ENCODE results near the gene CNN3. TPM values are rescaled to one million over a fixed set of nuclear protein-coding genes. Genes with fewer than 3 reads are reported as not detected.

CNN3 gene
- total and polyA plus RNA-seq, 2 of the 4 experiments (the other 2 are of a cell fraction): 249 to 552 TPM

- DNase-seq: no peak
- in situ Hi-C loops (cut with MboI; ENCODE audit: low sequenced_read_pairs): no loop called here
- no peaks in the 10 kb centered on the region for H3K27me3 ChIP-seq (ENCODE audit: control insufficient read depth, insufficient read depth, low read length)
- no peak overlapping the region for H2BK15ac ChIP-seq (ENCODE audit: low read depth, low read length)
- ChIA-PET CTCF (no interaction called here), POLR2A (ENCODE audit: unreplicated experiment) (no interaction called here)
- no peak overlapping the region for H2AK5ac ChIP-seq (ENCODE audit: low read depth, low read length)
- no peak overlapping the region for H3K9ac ChIP-seq (ENCODE audit: low read depth, low read length)
- no peak overlapping the region for H3K4me2 ChIP-seq (ENCODE audit: low read depth, low read length)
- no peak for ATAC-seq (ENCODE audit: low read depth)
- no peak overlapping the region for H2BK120ac ChIP-seq (ENCODE audit: low read depth, low read length)
- no peak overlapping the region for H4K5ac ChIP-seq (ENCODE audit: low read depth, low read length)
- 80% methylated on average over 2 of the region's 5 CpGs; no CpG with 5 or more reads in 1 of the 2 experiments for WGBS, 2 experiments (ENCODE audit: extremely low coverage in 2 of 2, insufficient read length in 1 of 2)
- intact Hi-C loops (cut with micrococcal nuclease): no loop called here
- H2BK20ac ChIP-seq (ENCODE audit: low read depth, low read length): no peak overlapping the region
- no peak overlapping the region for H3K4me3 ChIP-seq (ENCODE audit: insufficient read depth, low read depth, low read length)
- no peak overlapping the region for H2AFZ ChIP-seq (replicated peaks; ENCODE audit: low read length, poor library complexity)
- H3K4me1 ChIP-seq (ENCODE audit: control insufficient read depth, insufficient read depth, low read length): peaks cover 14% of the 10 kb centered on the region
- no peaks in the 10 kb centered on the region for H4K20me1 ChIP-seq (ENCODE audit: insufficient read depth, low read length)
- H3K4ac ChIP-seq (ENCODE audit: low read depth, low read length): no peak overlapping the region
- no peaks in the 10 kb centered on the region for H3K79me1 ChIP-seq (ENCODE audit: low read depth in 1 of 2, low read length in 2 of 2)
- no peaks in the 10 kb centered on the region for H3K9me3 ChIP-seq (ENCODE audit: control insufficient read depth, insufficient read depth, low read length)
- H3K56ac ChIP-seq (ENCODE audit: extremely low read depth, insufficient read depth, low read length): no peak overlapping the region
- TF ChIP-seq CEBPB (IDR thresholded peaks at IDR 0.05; ENCODE audit: low read depth, low read length) (no peak), BHLHE40 (IDR thresholded peaks at IDR 0.05; ENCODE audit: low read depth, low read length) (no peak), FOS (IDR thresholded peaks at IDR 0.05; ENCODE audit: low read depth, low read length) (no peak), RAD21 (IDR thresholded peaks at IDR 0.05; ENCODE audit: low read length) (no peak), SMC3 (IDR thresholded peaks at IDR 0.05; ENCODE audit: low read depth, low read length) (no peak), POLR2A (IDR thresholded peaks at IDR 0.05; ENCODE audit: low read depth, low read length) (no peak), ELK1 (IDR thresholded peaks at IDR 0.05; ENCODE audit: borderline replicate concordance, low read depth, low read length) (no peak), MXI1 (IDR thresholded peaks at IDR 0.05; ENCODE audit: borderline replicate concordance, low read depth, low read length) (no peak), NFE2L2 (IDR thresholded peaks at IDR 0.05; ENCODE audit: low read depth, low read length) (no peak), RCOR1 (IDR thresholded peaks at IDR 0.05; ENCODE audit: insufficient replicate concordance, low read length) (no peak), USF2 (IDR thresholded peaks at IDR 0.05; ENCODE audit: low read depth, low read length) (no peak), MAZ (IDR thresholded peaks at IDR 0.05; ENCODE audit: borderline replicate concordance, low read depth, low read length) (no peak), RFX5 (IDR thresholded peaks at IDR 0.05; ENCODE audit: low read depth, low read length) (no peak)
- H3K18ac ChIP-seq (ENCODE audit: low read depth, low read length): no peak overlapping the region
- no peak overlapping the region for H3K14ac ChIP-seq (replicated peaks; ENCODE audit: low read depth, low read length)
- no peaks in the 10 kb centered on the region for H3K36me3 ChIP-seq (ENCODE audit: control insufficient read depth, insufficient read depth, low read length)
- H3K23ac ChIP-seq (ENCODE audit: low read depth, low read length): no peak overlapping the region
- no peak overlapping the region for H3K27ac ChIP-seq (ENCODE audit: insufficient read depth, low read length)
- no peak overlapping the region for H2BK5ac ChIP-seq (ENCODE audit: low read depth, low read length, poor library complexity, severe bottlenecking)
- H4K91ac ChIP-seq (ENCODE audit: insufficient read depth, low read depth, low read length): no peak overlapping the region
- dilution Hi-C loops (cut with HindIII; ENCODE audit: low sequenced_read_pairs, unreplicated experiment): no loop called here
- H4K8ac ChIP-seq (ENCODE audit: low read depth in 2 of 2, low read length in 2 of 2): no peak overlapping the region
- no peaks in the 10 kb centered on the region for H3K9me1 ChIP-seq (ENCODE audit: insufficient read depth, low read length)
- H2AK9ac ChIP-seq (replicated peaks; ENCODE audit: low read depth, low read length, poor library complexity): no peak overlapping the region
- no TSS peak for BruUV-seq (replicated peaks)
These were observed 25.6 kb upstream of the CNN3 start for GRCh38 chr1:94952539-94952938.

All from IMR-90 (cell line).